Heart right ventricle (tissue), 16 donors: Measurements from ENCODE around the gene IL36A. TPM values are rescaled to one million over a fixed set of nuclear protein-coding genes. Genes with fewer than 3 reads are reported as not detected.

Experiments
- ATAC-seq, 8 donors: fragments of 200-7000 bp; cut with Tn5 transposase; one replicate each; pipeline ENCODE4 v1.9.1; 2020; ENCODE audit warnings: mild to moderate bottlenecking in 8 of 8, moderate library complexity in 8 of 8, moderate number of reproducible peaks in 1 of 8
- DNase-seq, 2 donors: peaks; one replicate each; pipeline ENCODE4 v3.0.0-alpha.2; 2020
- H3K27ac ChIP-seq, 10 donors: fragments of 200-600 bp; sonication (generic) in 2 of 10; one replicate each; pipeline versions ENCODE4 v1.5.0 to v1.8.0; 2020 to 2022; ENCODE audit warnings: mild to moderate bottlenecking in 3 of 10
- H3K27me3 ChIP-seq, 7 donors: fragments of 200-600 bp; one replicate each; pipeline ENCODE4 v1.8.0; 2021 to 2022; ENCODE audit warnings: mild to moderate bottlenecking in 2 of 7
- H3K36me3 ChIP-seq, 9 donors: fragments of 200-600 bp; sonication (generic) in 1 of 9; one replicate each; pipeline versions ENCODE4 v1.5.0 to v1.8.0; 2020 to 2022; ENCODE audit warnings: mild to moderate bottlenecking in 2 of 9
- H3K4me1 ChIP-seq, 9 donors: fragments of 200-600 bp; sonication (generic) in 1 of 9; one replicate each; pipeline versions ENCODE4 v1.5.0 to v1.8.0; 2020 to 2022; ENCODE audit warnings: mild to moderate bottlenecking in 4 of 9
- H3K4me3 ChIP-seq, 10 donors: fragments of 200-600 bp; sonication (generic) in 2 of 10; one replicate each; pipeline versions ENCODE4 v1.5.0 to v1.8.0; 2020 to 2022; ENCODE audit warnings: mild to moderate bottlenecking in 7 of 10, moderate library complexity in 2 of 10
- H3K9me3 ChIP-seq, 11 donors: fragments of 200-600 bp in 10 of 11; sonication (generic) in 2 of 11; one replicate each; pipeline versions ENCODE4 v1.5.0 to v1.8.0; 2013 to 2022; ENCODE audit warnings: mild to moderate bottlenecking in 2 of 11, control low read depth in 1 of 11, moderate library complexity in 1 of 11
- CTCF ChIP-seq, 9 donors: fragments of 200-600 bp; sonication (generic) in 2 of 9; IDR thresholded peaks; one replicate each; pipeline versions ENCODE4 v1.5.0 to v1.8.0; 2021 to 2022; ENCODE audit warnings: antibody characterized with exemption in 9 of 9, mild to moderate bottlenecking in 5 of 9, moderate library complexity in 1 of 9
- WGBS, 2 donors: extraction: QIAGEN DNeasy Blood & Tissue Kit; methylation state at CpG; one replicate each; pipeline ENCODE4 v1.1.7; 2013; ENCODE audit warnings: inconsistent platforms in 1 of 2; 5-methylcytosine and 5-hydroxymethylcytosine counted together
- intact Hi-C, 10 donors: fragments of 100-400 bp; cut with DNase I; formaldehyde crosslinking; loops; one replicate each; pipeline versions ENCODE4 v1.11.1 to v1.14.2; 2022
- polyA plus RNA-seq, 2 donors: library from polyadenylated mRNA; stranded (reverse); fragments of 200-250 nt; gene quantifications; one replicate each; pipeline ENCODE4 v1.2.3, GENCODE V29; 2013
- total RNA-seq, 10 donors: library from RNA; stranded (reverse); fragmentation: NEBNext Ultra II Directional in 3 of 10; extraction: Animal tissue kit (Norgen Biotek cat#: 25700) in 3 of 10; gene quantifications; one replicate each; pipeline versions ENCODE4 v1.2.1 to v1.2.4, GENCODE V29; 2021 to 2023
- donor health status: Arrhythmogenic right ventricular cardiomyopathy.
- donor health status: ischemic (EF 13 %, LVEDD 7.1; RV severe dilation, severe dysfunction).
- donor health status: healthy with polysubstance abuse.
- donor health status: DM: no; HTN: yes; CAD: no.
- donor health status: DM: no; HTN: no; CAD: no.
- donor health status: ischemic (EF 25% LVEDD 6.9; RV normal size, moderate dysfunction).
- donor health status: ischemic (EF 25% LVEDD 5.7; RV mildly dilated, moderate dysfunction).
- donor health status: healthy.
- donor health status: DM: yes; HTN: yes; CAD: no.
- donor health status: Ischemic cardiomyopathy.
- donor health status: ischemic (EF 35%, LVEDD 5.7; RV mildly dilated, moderate dysfunction).
- donor health status: nonischemic (EF 11% LVEDD 7.7; RV severe dilation, severe dysfunction).
- donor health status: DM: yes; HTN: yes; CAD: no.
- donor health status: PGD.
- donor health status: ischemic (EF 29% LVEDD 5.4; RV normal size, mild dysfunction).
- donor health status: nonischemic (EF 23%, LVEDD 6.1; RV moderate dilation, normal function).

Gene IL36A
- total and polyA plus RNA-seq, 12 donors: not detected

GRCh38 chr2:112973156-112973555 is 32.1 kb upstream of the IL36A start:
- H3K36me3 ChIP-seq: no peaks in the 10 kb centered on the region
- intact Hi-C loops: no loop called here
- ATAC-seq (no peak), DNase-seq (no peak)
- no peak overlapping the region for H3K27ac ChIP-seq
- TF ChIP-seq CTCF (IDR thresholded peaks at IDR 0.05): no peak
- no peaks in the 10 kb centered on the region for H3K4me1 ChIP-seq
- no peaks in the 10 kb centered on the region for H3K9me3 ChIP-seq
- H3K4me3 ChIP-seq: no peak overlapping the region
- H3K27me3 ChIP-seq: peaks cover 0 to 24% (median 19%) of the 10 kb centered on the region in 7 donors
- WGBS, 2 donors: 61 to 77% methylated on average over 2 of the region's 2 CpGs

- ATAC-seq (no peak), DNase-seq (no peak)
- TF ChIP-seq CTCF (IDR thresholded peaks at IDR 0.05): no peak
- intact Hi-C loops: no loop called here
- H3K36me3 ChIP-seq: no peaks in the 10 kb centered on the region
- H3K27ac ChIP-seq: no peak within 1 kb of the TSS
- peaks cover 0 to 45% (median 18%) of the 10 kb centered on the region in 7 donors for H3K27me3 ChIP-seq
- H3K4me1 ChIP-seq: no peaks in the 10 kb centered on the region
- no peaks in the 10 kb centered on the region for H3K9me3 ChIP-seq
- WGBS, 2 donors: 65 to 71% methylated on average over 7 of the region's 7 CpGs
- H3K4me3 ChIP-seq: no peak within 1 kb of the TSS
Measured at GRCh38 chr2:112977559-112978056, 27.7 kb upstream of the IL36A start, which contains the start of gene IL36G. Gene IL36G, plus strand, starts transcription at chr2:112978006. Its CDS starts 633 bp downstream, at chr2:112978639.

- DNase-seq (no peak), ATAC-seq (no peak)
- intact Hi-C loops: no loop called here
- Histone ChIP-seq H3K27ac (no peak overlapping the region), H3K36me3 (no peaks in the 10 kb centered on the region), H3K4me1 (no peaks in the 10 kb centered on the region), H3K9me3 (no peaks in the 10 kb centered on the region), H3K4me3 (no peak overlapping the region), H3K27me3 (peaks cover 0 to 45% (median 18%) of the 10 kb centered on the region in 7 donors)
- 83 to 98% methylated on average over 1 of the region's 1 CpG for WGBS, 2 donors
- no peak for TF ChIP-seq CTCF (IDR thresholded peaks at IDR 0.05)
Measured at GRCh38 chr2:112979731-112980130, 25.5 kb upstream of the IL36A start.

GRCh38 chr2:112980537-112980936 is 24.7 kb upstream of the IL36A start:
- Histone ChIP-seq H3K4me3 (no peak overlapping the region), H3K27me3 (peaks cover 0 to 45% (median 18%) of the 10 kb centered on the region in 7 donors), H3K9me3 (no peaks in the 10 kb centered on the region), H3K36me3 (no peaks in the 10 kb centered on the region), H3K4me1 (no peaks in the 10 kb centered on the region), H3K27ac (no peak overlapping the region)
- DNase-seq (no peak), ATAC-seq (no peak)
- intact Hi-C loops: no loop called here
- WGBS, 2 donors: 56 to 61% methylated on average over 1 of the region's 1 CpG
- no peak for TF ChIP-seq CTCF (IDR thresholded peaks at IDR 0.05)
